GM12874 (cell line): ENCODE results near the gene CTU1.

ENCODE experiments used
- CTCF ChIP-seq: IDR thresholded peaks from 2 replicates; pipeline ENCODE4 v1.5.1; 2011; ENCODE audit warnings: low read depth, mild to moderate bottlenecking, control low read depth, low read length, moderate library complexity; ENCODE audit not compliant: insufficient read depth

CTU1 gene

DNA sequence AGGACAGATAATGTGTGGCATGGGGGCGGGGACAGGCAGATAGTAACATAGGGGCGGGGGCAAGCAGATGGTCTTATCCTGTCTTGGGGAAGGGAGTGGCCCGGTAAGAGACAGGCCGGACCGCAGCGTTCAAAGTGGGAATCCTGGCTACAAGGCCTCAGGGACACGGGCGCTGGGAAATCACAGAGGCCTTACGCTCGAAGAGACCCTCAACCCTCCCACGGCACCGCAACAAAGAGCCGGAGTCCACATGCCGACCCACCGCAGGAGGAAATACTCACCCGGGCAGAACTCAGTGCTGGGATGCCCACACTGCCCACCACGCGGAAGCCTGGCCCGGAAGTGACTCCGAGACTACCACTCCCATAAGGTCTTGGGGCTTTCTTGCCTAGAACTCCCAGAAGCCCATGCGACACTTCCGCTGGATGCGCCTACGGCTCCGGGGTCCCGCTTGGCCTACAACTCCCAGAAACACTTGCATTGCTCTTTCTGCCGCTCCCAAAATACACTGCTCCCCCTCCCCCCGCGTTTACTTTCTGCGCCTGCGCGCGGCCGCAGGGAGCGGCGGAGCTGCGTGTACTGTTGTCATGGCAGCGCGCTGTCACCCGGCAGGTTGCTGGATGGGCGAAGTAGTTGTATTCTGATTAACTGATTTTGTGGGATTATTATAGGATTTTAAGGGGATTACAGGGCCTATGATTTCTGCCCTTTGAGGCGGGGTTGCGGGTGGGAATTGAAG lies at the start of gene CTU1:
Gene CTU1 (minus strand): TSS at position 344 of the 739 bp plus-strand sequence. CDS start 3,840 bp downstream, outside the sequence.
- TF ChIP-seq CTCF: no peak

GRCh38 chr19:51157265-51157664 lies 49.1 kb upstream of the CTU1 start:
- no peak for TF ChIP-seq CTCF

DNA sequence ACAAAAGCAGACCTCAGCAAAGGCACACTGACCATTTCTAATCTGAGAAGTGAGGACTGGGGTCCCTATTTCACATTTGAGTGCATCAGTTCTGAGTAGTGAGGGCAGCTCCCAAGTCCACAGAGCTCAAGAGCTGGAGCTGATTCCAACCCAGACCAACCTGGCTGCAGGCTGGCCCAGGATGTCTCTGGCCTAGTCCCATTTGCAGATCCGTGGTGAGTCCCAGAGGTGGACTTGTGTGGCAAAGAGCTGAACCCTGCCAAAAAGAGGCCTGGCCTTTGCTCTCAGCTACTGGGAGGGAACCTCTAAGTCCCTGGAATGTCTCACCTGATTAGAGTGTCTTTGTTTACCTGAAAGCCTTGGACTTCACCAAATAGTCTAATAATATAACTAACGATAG lies 48.5 kb upstream of the CTU1 start:
- TF ChIP-seq CTCF: no peak

- no peak for TF ChIP-seq CTCF
Observed at GRCh38 chr19:51150627-51151026, 42.4 kb upstream of the CTU1 start.

DNA sequence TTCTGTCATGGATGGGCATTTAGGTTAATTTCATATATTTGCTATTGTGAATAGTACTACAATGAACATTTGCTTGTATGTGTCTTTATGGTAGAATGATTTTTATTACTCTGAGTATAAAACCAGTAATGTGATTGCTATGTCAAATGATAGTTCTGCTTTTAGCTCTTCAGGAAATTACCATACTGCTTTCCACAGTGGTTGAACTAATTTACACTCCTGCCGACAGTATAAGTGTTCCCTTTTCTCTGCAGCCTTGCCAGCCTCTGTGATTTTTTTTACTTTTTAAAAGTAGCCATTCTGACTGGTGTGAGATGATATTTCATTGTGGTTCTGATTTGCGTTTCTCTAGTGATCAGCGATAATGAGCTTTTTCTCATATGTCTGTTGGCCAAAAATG lies 40.4 kb upstream of the CTU1 start:
- no peak for TF ChIP-seq CTCF

GRCh38 chr19:51147663-51148062 lies 39.5 kb upstream of the CTU1 start:
- TF ChIP-seq CTCF: no peak

- TF ChIP-seq CTCF: no peak
Observed at GRCh38 chr19:51146751-51147150, 38.5 kb upstream of the CTU1 start.
